H1 (cell line): ENCODE measurements around the gene LCLAT1. TPM values are rescaled to one million over a fixed set of nuclear protein-coding genes. Genes with fewer than 3 reads are reported as not detected.

Experiments
- CTCF ChIA-PET: fragments of 300-600 bp; sonication (Branson Sonifier 250); formaldehyde crosslinking; loops from one replicate; lab custom pipeline; 2021; ENCODE audit not compliant: partially characterized antibody; lab: Charles Lee
- POLR2A ChIA-PET: fragments of 300-600 bp; sonication (Branson Sonifier 250); formaldehyde crosslinking; loops from one replicate; lab custom pipeline; 2021; ENCODE audit warnings: inconsistent platforms; ENCODE audit not compliant: partially characterized antibody; lab: Charles Lee
- DNase-seq, 2 experiments: peaks; one replicate each; pipeline versions ENCODE4 v3.0.0 to v3.0.0-alpha.2; 2010 to 2022; ENCODE audit warnings: low spot score in 2 of 2, low read depth in 1 of 2, mixed read lengths in 1 of 2
- FAIRE-seq: peaks from 2 replicates; lab custom pipeline; 2011; peaks lifted over from hg19 to GRCh38; lab: Jason Lieb, UNC
- H2AFZ ChIP-seq: 2 replicates; pipeline ENCODE4 v1.8.1; 2012; ENCODE audit warnings: low read length, inconsistent platforms
- H2AK5ac ChIP-seq: 2 replicates; pipeline ENCODE4 v1.6.1; 2013; ENCODE audit warnings: low read depth, low read length
- H2BK120ac ChIP-seq: replicated peaks from 2 replicates; pipeline ENCODE3; 2013; ENCODE audit warnings: low read depth, low read length, inconsistent platforms
- H2BK12ac ChIP-seq: 2 replicates; pipeline ENCODE4 v1.6.1; 2013; ENCODE audit warnings: low read depth, low read length
- H2BK15ac ChIP-seq: 2 replicates; pipeline ENCODE4 v1.6.1; 2013; ENCODE audit warnings: low read length
- H2BK20ac ChIP-seq: 2 replicates; pipeline ENCODE4 v1.6.1; 2013; ENCODE audit warnings: low read length
- H2BK5ac ChIP-seq: 2 replicates; pipeline ENCODE4 v1.6.1; 2013; ENCODE audit warnings: low read depth, low read length
- H3K14ac ChIP-seq: 2 replicates; pipeline ENCODE4 v1.6.1; 2013; ENCODE audit warnings: inconsistent platforms; ENCODE audit not compliant: insufficient read length
- H3K18ac ChIP-seq: 2 replicates; pipeline ENCODE4 v1.6.1; 2013; ENCODE audit warnings: low read length; ENCODE audit errors: extremely low read depth
- H3K23ac ChIP-seq: 2 replicates; pipeline ENCODE4 v1.6.1; 2013; ENCODE audit warnings: inconsistent platforms; ENCODE audit not compliant: insufficient read length
- H3K23me2 ChIP-seq: 2 replicates; pipeline ENCODE4 v1.6.1; 2013; ENCODE audit warnings: low read depth, low read length
- H3K27ac ChIP-seq: 2 replicates; pipeline ENCODE4 v1.6.1; 2011; ENCODE audit warnings: low read depth, low read length, inconsistent platforms
- H3K27me3 ChIP-seq, 4 experiments: replicated peaks in 1 of 4; 1 replicate in 1 of 4; 2 replicates in 3 of 4; pipeline versions ENCODE4 v1.6.1 to v1.8.1; 2011 to 2013; ENCODE audit warnings: low read length in 3 of 4, mild to moderate bottlenecking in 3 of 4, inconsistent platforms in 2 of 4, mixed read lengths in 2 of 4, moderate library complexity in 1 of 4; ENCODE audit not compliant: control insufficient read depth in 3 of 4, insufficient read depth in 3 of 4; ENCODE audit errors: extremely low read depth in 1 of 4
- H3K36me3 ChIP-seq, 4 experiments: 2 replicates each; pipeline versions ENCODE4 v1.6.1 to v1.8.1; 2011 to 2013; ENCODE audit warnings: mild to moderate bottlenecking in 4 of 4, low read length in 3 of 4, moderate library complexity in 2 of 4, control low read depth in 1 of 4, inconsistent platforms in 1 of 4; ENCODE audit not compliant: insufficient read depth in 4 of 4, control insufficient read depth in 2 of 4
- H3K4ac ChIP-seq: replicated peaks from 2 replicates; pipeline ENCODE3; 2013; ENCODE audit warnings: low read length, low read depth, mixed read lengths, inconsistent platforms; ENCODE audit not compliant: insufficient read length
- H3K4me1 ChIP-seq, 4 experiments: replicated peaks in 1 of 4; 1 replicate in 1 of 4; 2 replicates in 3 of 4; pipeline versions ENCODE4 v1.6.1 to v1.8.1; 2011 to 2013; ENCODE audit warnings: low read length in 3 of 4, inconsistent platforms in 2 of 4, mixed read lengths in 1 of 4; ENCODE audit not compliant: insufficient read depth in 4 of 4, control insufficient read depth in 3 of 4
- H3K4me2 ChIP-seq, 2 experiments: 2 replicates each; pipeline versions ENCODE4 v1.6.1 to v1.8.1; 2011 to 2013; ENCODE audit warnings: low read depth in 2 of 2, low read length in 2 of 2, control low read depth in 1 of 2, inconsistent platforms in 1 of 2, mild to moderate bottlenecking in 1 of 2; ENCODE audit not compliant: insufficient read depth in 1 of 2
- H3K4me3 ChIP-seq, 4 experiments: fragments of 200-600, 300-600 bp in 1 of 4; sonication (generic), shearing (Covaris generic), sonication (Bioruptor Twin) in 1 of 4; 2 replicates each; pipeline versions ENCODE4 v1.5.1 to v1.8.1; 2011 to 2016; ENCODE audit warnings: low read length in 4 of 4, low read depth in 3 of 4, control low read depth in 2 of 4, inconsistent platforms in 2 of 4, mild to moderate bottlenecking in 2 of 4, mixed read lengths in 1 of 4, moderate library complexity in 1 of 4; ENCODE audit not compliant: insufficient read depth in 2 of 4; ENCODE audit errors: extremely low read depth in 1 of 4
- H3K56ac ChIP-seq: replicated peaks from 2 replicates; pipeline ENCODE3; 2013; ENCODE audit warnings: low read depth, mild to moderate bottlenecking, mixed read lengths, low read length, inconsistent platforms; ENCODE audit not compliant: insufficient read length
- H3K79me1 ChIP-seq: 2 replicates; pipeline ENCODE4 v1.6.1; 2013; ENCODE audit warnings: low read depth, low read length, control low read depth
- H3K79me2 ChIP-seq, 2 experiments: 2 replicates each; pipeline versions ENCODE4 v1.6.1 to v1.8.1; 2012 to 2013; ENCODE audit warnings: low read length in 2 of 2, mild to moderate bottlenecking in 2 of 2, inconsistent platforms in 1 of 2; ENCODE audit not compliant: insufficient read depth in 2 of 2, control insufficient read depth in 1 of 2
- H3K9ac ChIP-seq, 4 experiments: replicated peaks in 1 of 4; 1 replicate in 1 of 4; 2 replicates in 3 of 4; pipeline versions ENCODE4 v1.6.1 to v1.8.1; 2011 to 2013; ENCODE audit warnings: low read depth in 3 of 4, low read length in 3 of 4, control low read depth in 2 of 4, mild to moderate bottlenecking in 2 of 4, moderate library complexity in 2 of 4, inconsistent platforms in 1 of 4; ENCODE audit errors: extremely low read depth in 1 of 4
- H3K9me3 ChIP-seq, 2 experiments: 2 replicates each; pipeline versions ENCODE4 v1.6.1 to v1.8.1; 2012 to 2013; ENCODE audit warnings: mild to moderate bottlenecking in 2 of 2, moderate library complexity in 2 of 2, control low read depth in 1 of 2, inconsistent platforms in 1 of 2, low read depth in 1 of 2, low read length in 1 of 2, mixed read lengths in 1 of 2; ENCODE audit not compliant: insufficient read depth in 2 of 2
- H4K20me1 ChIP-seq, 2 experiments: replicated peaks in 1 of 2; 2 replicates each; pipeline versions ENCODE3 to v1.8.1; 2011 to 2013; ENCODE audit warnings: inconsistent platforms in 2 of 2, low read length in 2 of 2, mild to moderate bottlenecking in 1 of 2; ENCODE audit not compliant: insufficient read depth in 2 of 2, control insufficient read depth in 1 of 2
- H4K5ac ChIP-seq: 2 replicates; pipeline ENCODE4 v1.6.1; 2013; ENCODE audit warnings: low read length, low read depth, mixed read lengths, inconsistent platforms; ENCODE audit not compliant: insufficient read length
- H4K8ac ChIP-seq: 2 replicates; pipeline ENCODE4 v1.8.0; 2013; ENCODE audit warnings: mild to moderate bottlenecking, moderate library complexity, low read length, inconsistent platforms; ENCODE audit not compliant: insufficient read depth; ENCODE audit errors: extremely low read depth
- H4K91ac ChIP-seq: replicated peaks from 2 replicates; pipeline ENCODE3; 2013; ENCODE audit warnings: low read length, mixed read lengths, inconsistent platforms; ENCODE audit not compliant: insufficient read length
- CHD1 ChIP-seq: IDR thresholded peaks from 2 replicates; pipeline ENCODE4 v1.6.1; 2012; ENCODE audit warnings: low read depth, low read length, improper control_type of control experiment
- FOSL1 ChIP-seq: IDR thresholded peaks from 2 replicates; pipeline ENCODE4 v1.6.1; 2011; ENCODE audit warnings: mild to moderate bottlenecking, low read depth, low read length, moderate library complexity; ENCODE audit not compliant: insufficient read depth
- GABPA ChIP-seq: IDR thresholded peaks from 2 replicates; pipeline ENCODE4 v1.6.1; 2011; ENCODE audit warnings: mild to moderate bottlenecking, low read length, moderate library complexity, borderline replicate concordance; ENCODE audit not compliant: insufficient read depth
- KDM5A ChIP-seq: fragments of 200-600 bp; IDR thresholded peaks from 2 replicates; pipeline ENCODE4 v1.7.1; 2012; ENCODE audit warnings: mild to moderate bottlenecking, low read length, inconsistent platforms, mixed read lengths
- NANOG ChIP-seq: IDR thresholded peaks from 2 replicates; pipeline ENCODE4 v1.6.1; 2011; ENCODE audit warnings: low read length, low read depth, mild to moderate bottlenecking, inconsistent platforms; ENCODE audit not compliant: insufficient read depth, poor library complexity, severe bottlenecking
- POLR2AphosphoS5 ChIP-seq: IDR thresholded peaks from 2 replicates; pipeline ENCODE4 v1.6.1; 2011; ENCODE audit warnings: low read depth, low read length
- TAF7 ChIP-seq: optimal IDR thresholded peaks from 2 replicates; pipeline ENCODE3; 2011; ENCODE audit warnings: low read depth, mild to moderate bottlenecking, inconsistent platforms, low read length, moderate library complexity, borderline replicate concordance
- WGBS, 2 experiments: shearing (Covaris generic) in 1 of 2; methylation state at CpG; one replicate each; pipeline versions ENCODE4 v1.1.6 to v1.1.7; 2013 to 2015; ENCODE audit warnings: low lambda C conversion rate in 2 of 2, mixed read lengths in 2 of 2, inconsistent platforms in 1 of 2, low coverage in 1 of 2, missing lambda C conversion rate in 1 of 2; ENCODE audit not compliant: insufficient replicate concordance in 2 of 2, insufficient coverage in 1 of 2, insufficient read length in 1 of 2; ENCODE audit errors: extremely low coverage in 1 of 2, missing lambda C conversion rate in 1 of 2; 5-methylcytosine and 5-hydroxymethylcytosine counted together
- polyA plus RNA-seq, 7 experiments: library from polyadenylated mRNA; depleted of rRNA in 3 of 7; stranded (reverse) in 5 of 7; unstranded in 2 of 7; fragments of >200 nt in 5 of 7; fragments of 200-250 nt in 2 of 7; gene quantifications; 1 replicate in 5 of 7; 2 replicates in 1 of 7; 4 replicates in 1 of 7; pipeline versions ENCODE4 v1.2.1 to v1.2.3, GENCODE V29; 2011 to 2013; ENCODE audit warnings: missing spikeins in 2 of 7, mixed read lengths in 2 of 7
- total RNA-seq: library from RNA; stranded (reverse); fragmentation: NEBNext Ultra II Directional; extraction: Animal tissue kit (Norgen Biotek cat#: 25700); gene quantifications from 2 replicates; pipeline ENCODE4 v1.2.1, GENCODE V29; 2021
- TF ChIP-seq, protein P1 (sequence below): IDR thresholded peaks from 2 replicates; pipeline ENCODE4 v1.6.1; 2012; ENCODE audit warnings: inconsistent platforms
- TF ChIP-seq, protein P2 (sequence below): IDR thresholded peaks from 2 replicates; pipeline ENCODE4 v1.6.1; 2011; ENCODE audit warnings: low read depth, mild to moderate bottlenecking, low read length; ENCODE audit not compliant: insufficient read depth

Gene LCLAT1
- total and polyA plus RNA-seq, 2 of the 8 experiments (the other 6 are each of a cell fraction or from before 2014, with no cell fraction given) = 7.6 to 22.0 TPM

DNA sequence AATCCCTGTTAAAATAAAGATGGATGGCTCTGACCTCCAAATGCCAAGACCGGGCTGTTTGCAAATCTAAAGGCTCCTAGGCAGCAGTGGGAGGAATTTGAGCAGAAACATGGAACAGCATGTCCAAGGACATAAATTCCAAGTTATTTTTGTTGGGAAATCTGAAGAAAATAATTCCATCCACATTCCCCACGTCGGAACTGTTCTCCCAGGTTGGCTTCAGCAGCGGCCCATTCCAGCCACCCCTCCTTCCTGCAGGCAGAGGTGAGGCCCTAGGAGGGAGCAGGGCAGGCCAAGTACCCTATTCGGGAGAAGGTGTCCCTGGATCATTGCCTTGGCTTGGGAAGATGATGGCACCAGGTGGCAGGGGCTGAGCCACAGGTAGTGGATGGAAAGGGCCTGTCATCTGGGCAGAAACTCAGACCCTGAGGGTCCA is 243.1 kb downstream of the LCLAT1 start:
- H3K4me3 ChIP-seq = no peak overlapping the region
- CTCF ChIA-PET = interaction anchor here (13.9 kb wide), 1 partner anchor 17 kb away, joined by 217 read pairs; no protein-coding TSS in a partner anchor
- no peak overlapping the region for H4K91ac ChIP-seq
- H2AFZ ChIP-seq = no peak overlapping the region
- H3K23me2 ChIP-seq = no peaks in the 10 kb centered on the region
- DNase-seq (peak in 1 of 2 experiments; percentile 30), FAIRE-seq (no peak)
- no peak overlapping the region for H4K5ac ChIP-seq
- H3K27me3 ChIP-seq = no peaks in the 10 kb centered on the region
- H3K79me2 ChIP-seq = no peaks in the 10 kb centered on the region
- no peak overlapping the region for H3K23ac ChIP-seq
- H3K27ac ChIP-seq = no peak overlapping the region
- H2AK5ac ChIP-seq = no peak overlapping the region
- H2BK15ac ChIP-seq = no peak overlapping the region
- H3K4ac ChIP-seq = no peak overlapping the region
- H3K79me1 ChIP-seq = no peaks in the 10 kb centered on the region
- 93% methylated on average over 5 of the region's 5 CpGs; no CpG with 5 or more reads in 1 of the 2 experiments for WGBS, 2 experiments
- no peaks in the 10 kb centered on the region for H4K20me1 ChIP-seq
- H3K9ac ChIP-seq = no peak overlapping the region
- no peak overlapping the region for H2BK12ac ChIP-seq
- H3K14ac ChIP-seq = no peak overlapping the region
- H3K9me3 ChIP-seq = no peaks in the 10 kb centered on the region
- no peak overlapping the region for H3K56ac ChIP-seq
- H3K18ac ChIP-seq = no peak overlapping the region
- H4K8ac ChIP-seq = no peak overlapping the region
- no peaks in the 10 kb centered on the region for H3K36me3 ChIP-seq
- no peak overlapping the region for H2BK20ac ChIP-seq
- H3K4me1 ChIP-seq = no peaks in the 10 kb centered on the region
- H3K4me2 ChIP-seq = no peak overlapping the region
- no peak overlapping the region for H2BK5ac ChIP-seq
- POLR2A ChIA-PET = no interaction called here
- no peak overlapping the region for H2BK120ac ChIP-seq
- no peak for TF ChIP-seq NANOG
- TF ChIP-seq CHD1 = no peak
- TF ChIP-seq FOSL1 = no peak
- TF ChIP-seq GABPA = no peak
- TF ChIP-seq, protein P1, sequence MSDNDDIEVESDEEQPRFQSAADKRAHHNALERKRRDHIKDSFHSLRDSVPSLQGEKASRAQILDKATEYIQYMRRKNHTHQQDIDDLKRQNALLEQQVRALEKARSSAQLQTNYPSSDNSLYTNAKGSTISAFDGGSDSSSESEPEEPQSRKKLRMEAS = no peak
- TF ChIP-seq KDM5A = no peak
- TF ChIP-seq, protein P2, sequence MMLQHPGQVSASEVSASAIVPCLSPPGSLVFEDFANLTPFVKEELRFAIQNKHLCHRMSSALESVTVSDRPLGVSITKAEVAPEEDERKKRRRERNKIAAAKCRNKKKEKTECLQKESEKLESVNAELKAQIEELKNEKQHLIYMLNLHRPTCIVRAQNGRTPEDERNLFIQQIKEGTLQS = no peak
- no peak for TF ChIP-seq POLR2AphosphoS5
- no peak for TF ChIP-seq TAF7
